NCI-H526 treated with DMSO at 0.1 percent for 48 hours (cell line): Measurements from ENCODE around the gene PDCD4.

Experiments used
- DNase-seq: peaks from one replicate; lab custom pipeline; 2025; lab: John Stamatoyannopoulos, UW

PDCD4 gene

GRCh38 chr10:110842326-110842904, 29.3 kb upstream of the PDCD4 start:
- DNase-seq, result no peak

GRCh38 chr10:110843031-110843430, 28.7 kb upstream of the PDCD4 start:
- DNase-seq, result no peak

- no peak for DNase-seq
Measured at GRCh38 chr10:110843796-110844616, 27.7 kb upstream of the PDCD4 start.

GRCh38 chr10:110844617-110844881, 27.2 kb upstream of the PDCD4 start:
- no peak for DNase-seq

GRCh38 chr10:110845192-110845755, 26.5 kb upstream of the PDCD4 start:
- no peak for DNase-seq

DNA sequence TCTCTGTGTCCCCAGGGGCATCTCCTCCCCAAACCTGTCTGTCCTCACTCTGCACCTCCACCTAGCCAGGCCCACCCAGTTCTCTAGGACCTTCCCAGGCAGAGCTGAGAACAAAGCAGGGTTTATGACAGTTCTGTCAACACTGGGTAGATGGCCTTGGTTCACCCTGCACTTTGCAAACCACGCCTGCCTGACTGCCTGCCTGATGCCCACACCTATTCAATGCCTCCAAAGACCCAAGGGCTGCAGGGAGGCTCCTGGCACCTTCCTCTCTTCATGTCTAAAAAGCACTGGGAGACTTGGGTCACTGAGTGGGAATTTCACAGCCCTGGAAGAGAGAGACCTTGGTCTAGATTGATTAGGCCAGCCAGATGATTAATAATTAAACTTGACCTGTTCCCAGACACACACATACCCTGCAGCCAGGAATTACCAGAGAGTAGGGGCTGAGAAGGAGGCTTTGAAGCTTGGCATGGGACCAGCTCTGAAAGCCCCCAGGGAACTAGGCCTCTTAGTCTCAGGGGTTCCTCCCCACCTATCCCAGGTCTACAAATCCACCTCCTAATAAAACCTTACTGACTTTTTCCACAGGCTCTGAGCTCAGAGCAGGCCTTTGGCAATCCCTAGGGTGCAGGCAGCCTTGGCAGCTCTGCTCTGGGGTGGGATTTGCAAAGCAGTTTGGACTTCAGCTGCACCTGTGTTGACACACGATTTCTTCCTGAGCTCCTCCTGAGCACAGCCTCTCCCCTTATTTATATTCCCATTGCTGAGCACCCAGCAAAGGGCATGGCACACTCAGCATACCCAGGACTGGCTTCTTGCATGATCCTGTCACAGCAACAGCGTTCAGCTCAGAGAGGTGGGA, 25.7 kb upstream of the PDCD4 start:
- DNase-seq, result peak; percentile 73

- no peak for DNase-seq
Measured at GRCh38 chr10:110847374-110847773, 24.4 kb upstream of the PDCD4 start.

DNA sequence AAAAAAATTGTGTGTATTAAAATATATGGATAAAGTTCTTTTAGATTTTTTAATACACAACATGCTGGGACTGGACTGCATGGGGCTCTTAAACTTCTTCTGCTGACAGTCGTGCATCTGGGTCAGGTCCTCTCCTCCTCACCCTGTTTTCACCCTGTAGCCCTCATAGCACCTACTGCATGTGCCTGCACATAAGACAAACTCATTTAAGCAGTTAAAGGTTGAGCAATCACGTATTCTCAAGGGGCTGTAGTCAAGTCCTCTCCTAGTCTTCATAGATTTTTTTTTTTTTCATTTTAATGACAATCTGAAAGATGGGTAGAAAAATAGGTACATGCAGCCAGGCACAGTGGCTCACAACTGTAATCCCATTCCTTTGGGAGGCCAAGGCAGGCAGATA, 23.6 kb upstream of the PDCD4 start:
- DNase-seq, result no peak

GRCh38 chr10:110850099-110850498, 21.6 kb upstream of the PDCD4 start:
- no peak for DNase-seq

GRCh38 chr10:110851020-110851612, 20.6 kb upstream of the PDCD4 start:
- no peak for DNase-seq

DNA sequence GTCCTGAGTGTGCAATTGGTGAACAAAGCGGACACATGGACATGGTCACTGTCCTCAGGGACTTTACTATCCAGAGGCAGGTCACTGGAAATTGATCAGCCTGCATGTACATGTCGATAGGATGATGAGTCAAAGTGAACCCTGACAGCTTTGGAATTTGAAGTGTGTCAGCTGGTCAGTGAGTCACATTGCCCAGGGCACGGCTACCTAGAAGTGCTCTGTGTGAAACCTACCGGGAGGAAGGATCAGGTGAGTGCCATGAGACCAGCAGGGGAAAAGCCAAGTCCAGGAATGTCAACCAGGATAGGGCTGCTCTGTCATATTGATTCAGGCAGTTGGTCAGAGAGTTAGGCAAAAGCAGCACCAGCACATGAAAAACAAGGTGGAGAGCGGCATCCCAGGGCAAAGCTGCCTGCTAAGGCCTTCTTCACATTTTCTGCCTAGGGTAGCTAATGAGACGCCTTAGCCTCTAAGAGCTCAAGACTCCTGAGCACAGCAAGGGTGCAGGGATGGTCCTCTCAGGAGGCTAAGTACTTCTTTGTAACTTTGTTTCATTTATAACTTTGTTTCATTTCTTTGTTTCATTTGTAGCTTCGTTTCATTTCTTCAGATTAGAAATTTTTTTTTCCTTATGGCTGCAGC, 19.4 kb upstream of the PDCD4 start:
- DNase-seq, result no peak

GRCh38 chr10:110852947-110853346, 18.8 kb upstream of the PDCD4 start:
- DNase-seq, result no peak

GRCh38 chr10:110853921-110854605, 17.7 kb upstream of the PDCD4 start:
- DNase-seq, result no peak

- DNase-seq, result peak; percentile 49
Measured at GRCh38 chr10:110857265-110858171, 14.2 kb upstream of the PDCD4 start.

GRCh38 chr10:110858297-110858934, 13.3 kb upstream of the PDCD4 start:
- no peak for DNase-seq

GRCh38 chr10:110859206-110859972, 12.3 kb upstream of the PDCD4 start:
- DNase-seq, result no peak

DNA sequence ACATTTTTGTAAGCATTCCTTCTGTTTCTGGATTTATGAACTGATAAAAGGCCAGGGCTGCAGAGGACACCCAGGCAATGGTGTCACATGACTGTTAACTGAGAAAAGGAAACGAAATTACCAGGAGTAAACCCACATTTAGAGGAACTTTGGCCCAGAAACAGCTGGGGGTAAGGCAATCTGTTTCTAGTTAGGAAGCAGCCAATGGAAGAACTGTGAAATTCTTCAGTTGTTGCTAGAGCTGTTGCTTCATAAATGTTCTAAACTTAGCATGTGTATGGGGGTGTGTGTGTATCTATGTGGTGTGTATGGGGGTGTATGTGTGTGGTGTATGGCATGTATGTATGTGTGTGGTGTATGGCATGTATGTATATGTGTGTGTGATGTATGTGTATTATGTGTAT, 11.8 kb upstream of the PDCD4 start:
- DNase-seq, result no peak

GRCh38 chr10:110860576-110861241, 11.0 kb upstream of the PDCD4 start:
- DNase-seq, result no peak
